Loucy (cell line): ENCODE data around the gene FHAD1.

Experiments used
- EZH2phosphoT487 ChIP-seq: fragments of 200-600 bp; IDR thresholded peaks from 2 replicates; pipeline ENCODE4 v1.6.1; 2018; ENCODE audit warnings: antibody characterized with exemption, mild to moderate bottlenecking, moderate library complexity, borderline replicate concordance
- TF ChIP-seq, protein P1 (sequence below): fragments of 200-600 bp; sonication (generic); conservative IDR thresholded peaks from 2 replicates; pipeline ENCODE4 v1.5.1; 2014; ENCODE audit warnings: mild to moderate bottlenecking, antibody characterized with exemption, low read length

DNA sequence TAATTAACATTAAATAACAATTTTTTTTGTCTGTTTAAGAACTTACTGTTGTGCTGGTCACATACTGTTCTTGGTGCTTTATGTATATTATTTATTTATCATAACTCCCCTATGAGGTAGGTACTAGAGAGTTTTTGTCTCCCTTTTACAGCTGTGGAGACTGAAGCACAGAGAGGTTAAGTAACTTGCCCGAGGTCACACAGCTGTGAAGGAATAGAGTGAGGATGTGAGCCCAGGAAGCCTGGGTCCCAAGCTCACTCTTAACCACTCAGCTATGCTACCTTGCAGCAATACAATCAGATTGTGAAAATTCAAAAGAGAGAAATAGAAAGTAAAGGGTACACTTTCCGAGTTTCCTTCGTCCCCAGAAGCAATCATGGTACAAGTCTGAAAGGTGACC, 35.6 kb upstream of the FHAD1 start:
- TF ChIP-seq, protein P1, sequence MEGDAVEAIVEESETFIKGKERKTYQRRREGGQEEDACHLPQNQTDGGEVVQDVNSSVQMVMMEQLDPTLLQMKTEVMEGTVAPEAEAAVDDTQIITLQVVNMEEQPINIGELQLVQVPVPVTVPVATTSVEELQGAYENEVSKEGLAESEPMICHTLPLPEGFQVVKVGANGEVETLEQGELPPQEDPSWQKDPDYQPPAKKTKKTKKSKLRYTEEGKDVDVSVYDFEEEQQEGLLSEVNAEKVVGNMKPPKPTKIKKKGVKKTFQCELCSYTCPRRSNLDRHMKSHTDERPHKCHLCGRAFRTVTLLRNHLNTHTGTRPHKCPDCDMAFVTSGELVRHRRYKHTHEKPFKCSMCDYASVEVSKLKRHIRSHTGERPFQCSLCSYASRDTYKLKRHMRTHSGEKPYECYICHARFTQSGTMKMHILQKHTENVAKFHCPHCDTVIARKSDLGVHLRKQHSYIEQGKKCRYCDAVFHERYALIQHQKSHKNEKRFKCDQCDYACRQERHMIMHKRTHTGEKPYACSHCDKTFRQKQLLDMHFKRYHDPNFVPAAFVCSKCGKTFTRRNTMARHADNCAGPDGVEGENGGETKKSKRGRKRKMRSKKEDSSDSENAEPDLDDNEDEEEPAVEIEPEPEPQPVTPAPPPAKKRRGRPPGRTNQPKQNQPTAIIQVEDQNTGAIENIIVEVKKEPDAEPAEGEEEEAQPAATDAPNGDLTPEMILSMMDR = no peak
- no peak for TF ChIP-seq EZH2phosphoT487
